HG03039 (cell line): ENCODE data around the gene CHST1.

ENCODE experiments used
- ATAC-seq: cut with Tn5 transposase; IDR thresholded peaks from one replicate; pipeline ENCODE4 v1.9.1; 2021; ENCODE audit warnings: mild to moderate bottlenecking, moderate library complexity; ENCODE audit not compliant: unreplicated experiment

Gene CHST1

DNA sequence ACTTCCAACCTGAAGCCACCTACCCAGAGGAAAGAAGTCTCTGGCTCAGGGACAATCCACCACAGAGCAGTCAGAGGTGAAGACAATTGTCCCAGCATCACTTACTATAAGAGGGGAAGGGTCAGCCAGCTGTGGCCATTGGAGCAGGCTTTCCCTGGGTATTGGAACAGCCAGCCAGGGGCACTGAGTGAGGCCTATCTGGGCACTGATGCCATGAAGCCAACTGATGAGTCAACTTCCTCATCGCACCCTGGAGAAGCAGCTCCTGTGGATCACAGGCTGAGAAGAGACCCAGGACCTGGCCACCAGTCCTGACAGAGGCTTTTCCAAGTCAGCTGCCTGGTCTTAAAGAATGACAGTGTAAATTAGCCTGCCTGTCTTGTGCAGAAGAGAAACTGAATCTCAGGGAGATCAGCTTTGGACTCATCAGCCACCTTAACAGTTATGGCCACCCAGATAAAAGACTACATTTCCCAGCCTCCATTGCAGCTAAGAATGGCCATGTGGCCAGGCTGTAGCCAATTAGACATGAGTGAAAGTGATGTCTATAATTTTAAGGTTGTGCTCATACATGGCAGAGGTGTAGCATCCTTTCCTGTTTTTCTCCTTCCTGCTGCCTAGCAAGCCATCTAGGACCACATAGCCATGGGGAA is 19.0 kb downstream of the CHST1 start:
- ATAC-seq, result no peak

- ATAC-seq, result no peak
Observed at GRCh38 chr11:45644981-45645889, 20.2 kb downstream of the CHST1 start.

- no peak for ATAC-seq
Observed at GRCh38 chr11:45643598-45644260, 21.7 kb downstream of the CHST1 start.

GRCh38 chr11:45641961-45642360 is 23.5 kb downstream of the CHST1 start:
- no peak for ATAC-seq

DNA sequence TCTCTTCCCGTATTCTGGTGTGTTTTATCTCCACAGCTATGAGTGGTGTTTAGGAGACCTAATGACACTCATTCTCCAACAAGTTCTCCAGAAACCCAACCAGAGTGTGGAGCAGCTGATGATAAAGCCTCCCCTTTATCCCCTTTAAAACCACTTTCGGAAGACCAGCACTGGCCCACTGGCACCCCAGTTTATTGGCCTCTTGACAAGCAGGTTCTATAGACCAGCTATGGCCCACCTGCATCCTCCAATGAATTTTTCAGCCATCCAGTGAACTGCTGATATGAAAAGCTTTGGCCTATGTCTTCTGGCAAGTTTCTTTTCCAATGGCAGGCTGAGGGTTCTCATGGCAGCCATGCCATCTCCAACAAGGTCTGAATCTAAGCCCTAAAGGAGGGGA is 27.4 kb downstream of the CHST1 start:
- ATAC-seq, result no peak

DNA sequence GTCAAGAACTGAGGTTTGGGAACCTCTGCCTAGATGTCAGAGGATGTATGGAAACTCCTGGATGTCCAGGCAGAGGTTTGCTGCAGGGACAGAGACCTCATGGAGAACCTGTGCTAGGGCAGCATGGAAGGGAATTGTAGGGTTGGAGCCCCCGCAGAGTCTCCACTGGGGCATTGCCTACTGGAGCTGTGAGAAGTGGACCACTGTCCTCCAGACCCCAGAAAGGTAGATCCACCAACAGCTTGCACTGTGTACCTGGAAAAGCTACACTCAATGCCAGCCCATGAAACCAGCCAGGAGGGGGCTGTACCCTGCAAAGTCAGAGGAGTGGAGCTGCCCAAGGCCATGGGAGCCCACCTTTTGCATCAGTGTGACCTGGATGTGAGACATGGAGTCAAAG is 29.5 kb downstream of the CHST1 start:
- ATAC-seq, result no peak

DNA sequence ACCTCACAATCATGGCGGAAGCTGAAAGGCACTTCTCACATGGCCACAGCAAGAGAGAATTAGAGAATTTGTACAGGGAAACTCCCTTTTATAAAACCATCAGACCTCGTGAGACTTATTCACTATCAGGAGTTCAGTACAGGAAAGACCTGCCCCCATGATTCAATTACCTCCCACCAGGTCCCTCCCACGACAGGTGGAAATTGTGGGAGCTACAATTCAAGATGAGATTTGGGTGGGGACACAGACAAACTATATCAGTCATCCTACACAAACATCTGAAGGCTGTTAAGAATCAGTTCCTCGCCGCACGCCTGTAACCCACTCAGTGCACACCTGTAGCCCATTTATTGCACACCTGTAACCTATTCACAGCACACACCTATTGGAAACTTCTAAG is 39.8 kb downstream of the CHST1 start:
- ATAC-seq, result no peak

- ATAC-seq, result no peak
Observed at GRCh38 chr11:45624095-45624494, 41.3 kb downstream of the CHST1 start.

DNA sequence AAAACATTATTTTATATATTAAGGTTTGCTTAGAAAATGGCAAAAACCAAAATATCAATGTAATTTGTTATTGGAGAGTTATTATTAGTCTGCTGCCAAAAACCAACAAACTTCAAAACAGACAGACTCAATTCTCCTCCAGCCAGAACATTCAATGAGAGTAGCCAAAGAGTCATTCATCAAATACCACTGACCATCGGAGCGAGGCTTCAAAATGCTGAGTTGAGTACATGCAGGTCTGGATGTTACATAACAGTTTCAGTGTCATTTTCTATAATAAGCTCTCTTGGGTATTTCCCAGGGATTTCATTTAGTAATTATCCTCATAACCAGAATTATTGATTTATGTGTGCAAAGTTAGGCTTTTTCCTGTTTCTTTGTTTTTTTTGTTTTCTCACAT is 42.6 kb downstream of the CHST1 start:
- no peak for ATAC-seq

DNA sequence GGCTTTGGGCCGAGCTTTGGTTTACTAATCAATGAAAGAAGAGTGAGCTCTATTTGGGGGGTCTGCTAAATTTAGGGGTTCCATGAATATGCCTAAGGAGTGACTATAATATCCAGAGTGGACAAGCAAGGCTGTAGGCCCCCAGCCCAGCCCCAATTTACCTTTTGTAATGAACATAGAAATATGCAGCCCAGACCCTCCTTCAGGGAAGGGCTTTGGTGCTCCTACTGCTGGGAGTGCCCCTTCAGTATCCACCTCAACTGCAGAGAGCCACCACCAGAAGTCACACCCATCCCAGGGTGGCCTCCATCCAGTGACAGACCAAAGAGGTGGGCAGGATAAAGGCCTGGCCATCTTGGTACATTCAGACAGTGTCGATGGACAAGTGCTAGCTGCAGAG is 43.1 kb downstream of the CHST1 start:
- no peak for ATAC-seq

DNA sequence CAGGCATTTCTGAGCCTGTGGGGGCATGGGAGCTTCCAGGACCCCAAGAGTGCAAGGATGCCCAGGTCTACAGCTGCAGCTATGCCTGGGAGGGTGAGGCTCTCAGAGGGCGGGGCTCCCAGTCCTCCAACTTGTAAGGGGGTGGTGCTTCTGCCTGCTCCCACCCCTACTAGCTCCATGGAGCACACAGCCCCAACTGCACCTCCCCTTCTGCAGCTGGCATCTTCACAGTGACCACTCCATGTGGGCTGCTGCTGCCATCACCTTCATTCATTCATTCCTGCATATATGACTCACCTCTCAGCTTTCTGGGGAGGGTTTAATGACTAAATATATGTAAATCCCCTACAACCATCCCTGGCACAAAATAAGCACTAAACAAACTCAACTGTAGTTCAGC is 43.8 kb downstream of the CHST1 start:
- ATAC-seq, result no peak

DNA sequence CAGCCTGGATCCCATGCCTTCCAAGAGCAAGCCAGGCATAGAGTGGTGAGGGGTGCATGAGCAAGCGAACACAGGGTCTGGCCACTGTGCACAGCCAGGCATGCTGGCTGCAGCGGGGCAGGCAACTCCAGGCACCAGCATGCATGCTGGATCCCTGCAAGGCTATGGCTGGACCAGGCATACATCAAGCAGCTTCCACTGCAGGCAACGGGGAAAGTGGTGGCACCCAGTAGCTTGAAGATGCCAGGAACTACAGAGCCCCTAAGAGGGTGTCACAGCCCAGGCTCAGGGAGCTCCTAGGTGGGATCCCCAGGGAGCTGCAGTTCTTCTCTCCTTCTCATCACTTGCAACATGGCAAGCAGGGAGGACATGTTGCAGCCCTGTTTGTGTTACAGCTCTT is 45.2 kb downstream of the CHST1 start:
- no peak for ATAC-seq

GRCh38 chr11:45618897-45619296 is 46.5 kb downstream of the CHST1 start:
- no peak for ATAC-seq

DNA sequence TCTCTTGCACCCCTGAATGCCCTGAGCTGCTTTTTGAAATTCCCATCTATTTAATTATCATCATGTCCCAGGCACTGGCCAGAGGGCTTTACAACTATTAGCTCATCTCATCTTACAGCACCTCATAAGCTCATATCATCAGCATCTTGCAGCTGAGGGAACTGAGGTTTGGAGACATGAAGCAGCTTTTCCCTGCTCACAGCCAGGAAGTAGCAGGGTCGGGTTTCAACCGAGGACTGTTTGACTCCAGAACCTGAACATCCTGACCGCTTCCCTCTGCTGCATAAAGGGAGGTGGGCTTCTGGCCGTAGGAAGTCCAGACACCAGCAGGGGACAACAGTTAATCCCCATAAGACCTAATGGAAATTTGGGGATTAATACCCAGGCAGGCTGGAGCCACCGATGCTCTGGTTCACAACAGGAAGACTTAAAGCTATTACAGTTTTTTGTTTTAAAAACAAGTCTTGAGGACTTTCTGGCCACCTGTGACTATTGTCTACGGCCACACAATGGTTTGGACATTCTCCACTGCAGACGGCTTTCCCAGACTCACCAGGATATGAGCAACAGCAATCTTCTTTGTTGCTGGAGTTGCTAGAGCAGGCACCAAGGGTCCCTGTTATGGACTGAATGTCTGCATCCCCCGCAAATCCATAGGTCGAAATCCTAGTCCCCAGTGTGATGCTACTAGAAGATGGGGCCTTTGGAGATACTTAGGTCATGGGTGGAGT is 47.4 kb downstream of the CHST1 start:
- no peak for ATAC-seq

- no peak for ATAC-seq
Observed at GRCh38 chr11:45616802-45617549, 48.4 kb downstream of the CHST1 start.

GRCh38 chr11:45615182-45615792 is 50.1 kb downstream of the CHST1 start:
- ATAC-seq, result no peak

GRCh38 chr11:45614196-45614828 is 51.1 kb downstream of the CHST1 start:
- no peak for ATAC-seq

DNA sequence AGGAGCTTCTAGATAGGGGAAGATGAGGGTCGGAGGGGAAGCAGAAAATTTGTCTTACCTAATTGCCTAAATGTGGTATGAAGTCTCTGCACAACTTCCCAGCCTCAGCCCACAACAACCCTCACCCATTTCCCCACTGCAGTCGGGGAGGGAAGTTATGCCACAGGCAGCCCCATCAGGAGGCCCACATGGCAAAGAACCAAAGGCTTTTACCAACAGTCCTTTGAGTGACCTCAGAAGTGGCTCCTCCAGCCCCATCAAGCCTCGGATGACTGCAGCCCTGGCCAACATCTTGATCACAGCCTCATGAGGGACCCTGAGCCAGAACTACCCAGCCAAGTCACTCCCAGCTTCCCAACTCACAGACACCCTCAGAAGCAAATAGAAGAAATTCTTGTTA is 54.8 kb downstream of the CHST1 start:
- ATAC-seq, result no peak

- no peak for ATAC-seq
Observed at GRCh38 chr11:45609902-45610301, 55.5 kb downstream of the CHST1 start.

DNA sequence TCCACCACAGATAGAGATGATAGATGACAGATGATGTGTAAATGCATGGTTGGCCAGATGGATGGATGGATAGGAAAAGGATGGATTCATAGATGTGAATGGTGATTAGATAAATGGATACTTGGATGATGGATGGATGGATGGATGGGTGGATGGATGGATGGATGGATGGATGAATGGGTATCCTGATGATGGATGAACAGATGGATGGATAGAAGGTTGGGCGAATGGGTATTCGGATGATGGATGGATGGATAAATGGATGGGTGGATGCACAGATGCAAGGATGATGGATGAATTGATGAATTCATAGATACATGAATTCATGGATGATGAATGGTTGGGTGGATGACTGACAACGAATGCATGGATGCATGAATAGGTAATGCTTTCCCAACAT is 56.1 kb downstream of the CHST1 start:
- ATAC-seq, result no peak
